CD4-positive, alpha-beta memory T cell (primary cell): ENCODE results near the gene ZNF227. TPM values are rescaled to one million over a fixed set of nuclear protein-coding genes. Genes with fewer than 3 reads are reported as not detected.
"Not testable (repeated sequence)": the region's sequence is repeated elsewhere in the genome, so short reads cannot be mapped to it uniquely, and the experiment has no call there.

Experiments
- CTCF ChIA-PET: fragments of 350-600 bp; sonication (Branson Sonifier 250); formaldehyde crosslinking; loops from one replicate; lab custom pipeline; 2021; ENCODE audit warnings: inconsistent platforms; ENCODE audit not compliant: partially characterized antibody; lab: Charles Lee
- POLR2A ChIA-PET: fragments of 350-600 bp; sonication (Branson Sonifier 250); formaldehyde crosslinking; loops from one replicate; lab custom pipeline; 2021; ENCODE audit not compliant: partially characterized antibody; lab: Charles Lee
- DNase-seq, 5 donors: peaks; one replicate each; pipeline versions ENCODE4 v3.0.0 to v3.0.0-alpha.2; 2020 to 2022; ENCODE audit warnings: mixed read lengths in 1 of 5
- H3K27ac ChIP-seq: one replicate; pipeline ENCODE4 v1.7.0; 2013; ENCODE audit warnings: low read depth, low read length
- H3K27me3 ChIP-seq: 2 replicates; pipeline ENCODE4 v1.7.0; 2013; ENCODE audit warnings: mild to moderate bottlenecking, low read length, moderate library complexity; ENCODE audit not compliant: insufficient read depth
- H3K36me3 ChIP-seq: 2 replicates; pipeline ENCODE4 v1.7.0; 2013; ENCODE audit warnings: mild to moderate bottlenecking, low read length, moderate library complexity; ENCODE audit not compliant: insufficient read depth
- H3K4me1 ChIP-seq: 2 replicates; pipeline ENCODE4 v1.7.0; 2013; ENCODE audit warnings: mild to moderate bottlenecking, low read length, moderate library complexity; ENCODE audit not compliant: insufficient read depth
- H3K4me3 ChIP-seq, 2 donors: one replicate each; pipeline ENCODE4 v1.7.0; 2013; ENCODE audit warnings: low read length in 2 of 2, mild to moderate bottlenecking in 1 of 2
- H3K9me3 ChIP-seq, 2 donors: one replicate each; pipeline ENCODE4 v1.7.0; 2013; ENCODE audit warnings: low read length in 2 of 2, control low read depth in 1 of 2; ENCODE audit not compliant: control insufficient read depth in 1 of 2
- H3K27ac Mint-ChIP-seq, 7 donors: one replicate each; pipeline ENCODE4 v1.8.0; 2020 to 2021; ENCODE audit warnings: mixed read lengths in 7 of 7, mild to moderate bottlenecking in 6 of 7, inconsistent platforms in 3 of 7, moderate library complexity in 3 of 7
- H3K27me3 Mint-ChIP-seq, 2 donors: one replicate each; pipeline ENCODE4 v1.8.0; 2020 to 2021; ENCODE audit warnings: mixed read lengths in 2 of 2
- H3K36me3 Mint-ChIP-seq, 2 donors: one replicate each; pipeline ENCODE4 v1.8.0; 2020 to 2021; ENCODE audit warnings: mixed read lengths in 2 of 2, inconsistent platforms in 1 of 2, mild to moderate bottlenecking in 1 of 2
- H3K4me1 Mint-ChIP-seq, 4 donors: one replicate each; pipeline ENCODE4 v1.8.0; 2020 to 2021; ENCODE audit warnings: mixed read lengths in 4 of 4, mild to moderate bottlenecking in 1 of 4
- H3K4me3 Mint-ChIP-seq, 8 donors: one replicate each; pipeline ENCODE4 v1.8.0; 2020 to 2021; ENCODE audit warnings: mixed read lengths in 8 of 8, mild to moderate bottlenecking in 7 of 8, moderate library complexity in 6 of 8, inconsistent platforms in 3 of 8
- H3K9me3 Mint-ChIP-seq, 8 donors: one replicate each; pipeline ENCODE4 v1.8.0; 2020 to 2021; ENCODE audit warnings: mixed read lengths in 8 of 8, mild to moderate bottlenecking in 5 of 8, inconsistent platforms in 3 of 8, moderate library complexity in 1 of 8
- intact Hi-C: fragments of 100-400 bp; cut with micrococcal nuclease; formaldehyde crosslinking; loops from one replicate; pipeline ENCODE4 v1.15.1; 2023
- polyA plus RNA-seq, 2 donors: library from polyadenylated mRNA; unstranded; fragments of 300-500 nt; fragmentation: Illumina TruSeq; gene quantifications; one replicate each; pipeline ENCODE4 v1.2.3, GENCODE V29; 2021
- total RNA-seq, 2 experiments: library from RNA; stranded (reverse); gene quantifications; one replicate each; pipeline ENCODE4 v1.2.3, GENCODE V29; 2021

Gene ZNF227
- total and polyA plus RNA-seq, 4 experiments from 2014 or later: 8.9 to 54.4 (median 35.9) TPM

- no peak overlapping the region for H3K4me3 ChIP-seq
- Mint-ChIP-seq H3K4me3 (peak overlapping the region in 1 of 8 donors; percentile 31), H3K27me3 (no peaks in the 10 kb centered on the region), H3K27ac (no peak overlapping the region), H3K9me3 (peaks cover 0 to 89% (median 63%) of the 10 kb centered on the region in 8 donors), H3K4me1 (peaks cover 0 to 6% (median 1%) of the 10 kb centered on the region in 4 donors), H3K36me3 (peaks cover 75 to 87% of the 10 kb centered on the region in 2 donors)
- ChIA-PET CTCF (no interaction called here), POLR2A (no interaction called here)
- H3K36me3 ChIP-seq: peaks cover 47% of the 10 kb centered on the region
- H3K4me1 ChIP-seq: no peaks in the 10 kb centered on the region
- no peak for DNase-seq
- H3K27me3 ChIP-seq: no peaks in the 10 kb centered on the region
- H3K27ac ChIP-seq: no peak overlapping the region
- intact Hi-C loops: no loop called here
- peaks cover 0 to 13% of the 10 kb centered on the region in 2 donors for H3K9me3 ChIP-seq
Measured at GRCh38 chr19:44228318-44228717, 16.0 kb downstream of the ZNF227 start.

GRCh38 chr19:44232867-44233266, 20.5 kb downstream of the ZNF227 start:
- no peaks in the 10 kb centered on the region for H3K27me3 Mint-ChIP-seq
- intact Hi-C loops: no loop called here
- H3K36me3 Mint-ChIP-seq: peaks cover 87 to 95% of the 10 kb centered on the region in 2 donors
- no peak overlapping the region for H3K27ac Mint-ChIP-seq
- no peak overlapping the region for H3K4me3 Mint-ChIP-seq
- H3K4me1 Mint-ChIP-seq: no peaks in the 10 kb centered on the region
- ChIA-PET CTCF (no interaction called here), POLR2A (no interaction called here)
- H3K36me3 ChIP-seq: peaks cover 77% of the 10 kb centered on the region
- no peaks in the 10 kb centered on the region for H3K27me3 ChIP-seq
- H3K9me3 Mint-ChIP-seq: peaks cover 3 to 97% (median 83%) of the 10 kb centered on the region in 8 donors
- H3K4me1 ChIP-seq: no peaks in the 10 kb centered on the region
- no peak overlapping the region for H3K27ac ChIP-seq
- no peak for DNase-seq
- H3K4me3 ChIP-seq: no peak overlapping the region
- peaks cover 15 to 40% of the 10 kb centered on the region in 2 donors for H3K9me3 ChIP-seq

GRCh38 chr19:44236384-44236783, 24.1 kb downstream of the ZNF227 start:
- ChIA-PET POLR2A (no interaction called here), CTCF (no interaction called here)
- H3K4me3 ChIP-seq: peak overlapping the region in 1 of 2 donors; percentile 4
- intact Hi-C loops: no loop called here
- Mint-ChIP-seq H3K36me3 (peaks cover 73 to 74% of the 10 kb centered on the region in 2 donors), H3K27me3 (no peaks in the 10 kb centered on the region), H3K4me1 (no peaks in the 10 kb centered on the region), H3K27ac (no peak overlapping the region), H3K9me3 (peaks cover 3 to 98% (median 84%) of the 10 kb centered on the region in 8 donors), H3K4me3 (no peak overlapping the region)
- no peak for DNase-seq
- H3K4me1 ChIP-seq: no peaks in the 10 kb centered on the region
- peaks cover 15 to 63% of the 10 kb centered on the region in 2 donors for H3K9me3 ChIP-seq
- peaks cover 50% of the 10 kb centered on the region for H3K36me3 ChIP-seq
- H3K27ac ChIP-seq: no peak overlapping the region
- no peaks in the 10 kb centered on the region for H3K27me3 ChIP-seq

- peaks cover 0 to 41% of the 10 kb centered on the region in 2 donors for H3K9me3 ChIP-seq
- DNase-seq, H3K4me3 ChIP-seq, H3K4me1 Mint-ChIP-seq, intact Hi-C loops, H3K36me3 ChIP-seq, POLR2A ChIA-PET, H3K27ac Mint-ChIP-seq, H3K4me3 Mint-ChIP-seq, CTCF ChIA-PET, H3K27me3 Mint-ChIP-seq, H3K27me3 ChIP-seq, H3K4me1 ChIP-seq, H3K27ac ChIP-seq: not testable (repeated sequence)
- Mint-ChIP-seq H3K9me3 (peaks cover 0 to 99% (median 94%) of the 10 kb centered on the region in 8 donors), H3K36me3 (peaks cover 60 to 68% of the 10 kb centered on the region in 2 donors)
Measured at GRCh38 chr19:44252332-44252731, 40.0 kb downstream of the ZNF227 start.

GRCh38 chr19:44253392-44253791, 41.1 kb downstream of the ZNF227 start:
- H3K27me3 Mint-ChIP-seq, POLR2A ChIA-PET, H3K27ac ChIP-seq, H3K4me1 ChIP-seq, H3K27me3 ChIP-seq, H3K27ac Mint-ChIP-seq, H3K4me3 ChIP-seq, CTCF ChIA-PET, H3K4me1 Mint-ChIP-seq, H3K36me3 ChIP-seq, intact Hi-C loops, DNase-seq, H3K4me3 Mint-ChIP-seq: not testable (repeated sequence)
- peaks cover 4 to 99% (median 97%) of the 10 kb centered on the region in 8 donors for H3K9me3 Mint-ChIP-seq
- H3K36me3 Mint-ChIP-seq: peaks cover 64 to 73% of the 10 kb centered on the region in 2 donors
- peaks cover 0 to 38% of the 10 kb centered on the region in 2 donors for H3K9me3 ChIP-seq

- Mint-ChIP-seq H3K9me3 (peaks cover 4 to 98% (median 93%) of the 10 kb centered on the region in 8 donors), H3K4me3 (no peak overlapping the region), H3K27ac (no peak overlapping the region), H3K36me3 (peaks cover 59 to 68% of the 10 kb centered on the region in 2 donors), H3K27me3 (no peaks in the 10 kb centered on the region), H3K4me1 (no peaks in the 10 kb centered on the region)
- no peaks in the 10 kb centered on the region for H3K4me1 ChIP-seq
- ChIA-PET CTCF (no interaction called here), POLR2A (no interaction called here)
- DNase-seq: no peak
- no peaks in the 10 kb centered on the region for H3K36me3 ChIP-seq
- H3K9me3 ChIP-seq: peaks cover 0 to 34% of the 10 kb centered on the region in 2 donors
- intact Hi-C loops: no loop called here
- H3K27ac ChIP-seq: no peak overlapping the region
- no peaks in the 10 kb centered on the region for H3K27me3 ChIP-seq
- no peak overlapping the region for H3K4me3 ChIP-seq
Measured at GRCh38 chr19:44254496-44254895, 42.2 kb downstream of the ZNF227 start.

GRCh38 chr19:44255705-44256411, 43.5 kb downstream of the ZNF227 start:
- ChIA-PET POLR2A (no interaction called here), CTCF (no interaction called here)
- no peak for DNase-seq
- Mint-ChIP-seq H3K36me3 (peaks cover 53 to 63% of the 10 kb centered on the region in 2 donors), H3K4me3 (no peak overlapping the region), H3K9me3 (peaks cover 4 to 98% (median 91%) of the 10 kb centered on the region in 8 donors), H3K4me1 (peaks cover 0 to 11% (median 5%) of the 10 kb centered on the region in 4 donors), H3K27me3 (no peaks in the 10 kb centered on the region), H3K27ac (no peak overlapping the region)
- H3K9me3 ChIP-seq: peaks cover 0 to 29% of the 10 kb centered on the region in 2 donors
- no peaks in the 10 kb centered on the region for H3K36me3 ChIP-seq
- no peak overlapping the region for H3K27ac ChIP-seq
- H3K27me3 ChIP-seq: no peaks in the 10 kb centered on the region
- no peaks in the 10 kb centered on the region for H3K4me1 ChIP-seq
- no peak overlapping the region for H3K4me3 ChIP-seq
- intact Hi-C loops: no loop called here
